K562 (cell line): ENCODE results near the gene MPG. TPM values are rescaled to one million over a fixed set of nuclear protein-coding genes. Genes with fewer than 3 reads are reported as not detected.
"Not testable (repeated sequence)": the region's sequence is repeated elsewhere in the genome, so short reads cannot be mapped to it uniquely, and the experiment has no call there.

Experiments used
- ATAC-seq: fragments of 200-7000 bp; cut with Tn5 transposase; 3 replicates; pipeline ENCODE4 v1.9.1; 2020; ENCODE audit warnings: moderate library complexity
- BruUV-seq: library from RNA; stranded (reverse); fragments of 400-500 nt; replicated peaks from 2 replicates; lab custom pipeline; 2021; lab: Mats Ljungman, UMichigan
- CTCF ChIA-PET: fragments of 300-600 bp; formaldehyde crosslinking; extraction: SDS; loops from one replicate; lab custom pipeline; 2021; ENCODE audit warnings: low intra/inter-chr PET ratio; lab: Yijun Ruan, JAX
- POLR2A ChIA-PET: fragments of 300-600, 350-650 bp; sonication (Branson Sonifier 250); formaldehyde crosslinking; extraction: SDS; loops from one replicate; lab custom pipeline; 2021; ENCODE audit warnings: antibody characterized with exemption, inconsistent platforms; lab: Yijun Ruan, JAX
- DNase-seq, 4 experiments: peaks; one replicate each; pipeline versions ENCODE4 v3.0.0 to v3.0.0-alpha.2; 2011 to 2018; ENCODE audit warnings: low spot score in 3 of 4, mixed read lengths in 3 of 4; ENCODE audit errors: extremely low read depth in 1 of 4
- FAIRE-seq: peaks from 2 replicates; lab custom pipeline; 2011; peaks lifted over from hg19 to GRCh38; lab: Jason Lieb, UNC
- H2AFZ ChIP-seq: 2 replicates; pipeline ENCODE4 v1.6.0; 2011; ENCODE audit warnings: low read depth, low read length, control low read depth, inconsistent platforms
- H3K27ac ChIP-seq: fragments of 200-600 bp; 3 replicates; pipeline ENCODE4 v1.8.0; 2011; ENCODE audit warnings: low read depth, mild to moderate bottlenecking, control low read depth, inconsistent platforms, low read length, moderate library complexity, mixed read lengths; ENCODE audit errors: extremely low read depth
- H3K27me3 ChIP-seq, 2 experiments: fragments of 300-600 bp in 1 of 2; 2 replicates in 1 of 2; 3 replicates in 1 of 2; pipeline versions ENCODE4 v1.6.0 to v1.8.0; 2011; ENCODE audit warnings: inconsistent platforms in 2 of 2, low read length in 2 of 2, mild to moderate bottlenecking in 1 of 2, mixed read lengths in 1 of 2, moderate library complexity in 1 of 2; ENCODE audit not compliant: control insufficient read depth in 2 of 2, insufficient read depth in 2 of 2
- H3K36me3 ChIP-seq: fragments of 300-600 bp; 3 replicates; pipeline ENCODE4 v1.8.0; 2011; ENCODE audit warnings: mild to moderate bottlenecking, low read length, inconsistent platforms; ENCODE audit not compliant: control insufficient read depth, insufficient read depth
- H3K4me1 ChIP-seq, 2 experiments: fragments of 200-600 bp in 1 of 2; replicated peaks in 1 of 2; 2 replicates in 1 of 2; 3 replicates in 1 of 2; pipeline versions ENCODE4 v1.5.1 to v1.8.0; 2011; ENCODE audit warnings: inconsistent platforms in 2 of 2, low read length in 2 of 2, mild to moderate bottlenecking in 1 of 2, mixed read lengths in 1 of 2, moderate library complexity in 1 of 2; ENCODE audit not compliant: control insufficient read depth in 2 of 2, insufficient read depth in 2 of 2
- H3K4me2 ChIP-seq: 2 replicates; pipeline ENCODE4 v1.6.1; 2011; ENCODE audit warnings: low read length, control low read depth, inconsistent platforms, mixed read lengths; ENCODE audit not compliant: insufficient read depth
- H3K4me3 ChIP-seq: fragments of 200-600 bp; sonication (generic), shearing (Covaris generic); 2 replicates; pipeline ENCODE4 v1.5.1; 2016; ENCODE audit warnings: control low read depth, inconsistent platforms
- H3K79me2 ChIP-seq: fragments of 200-600 bp; 3 replicates; pipeline ENCODE4 v1.8.0; 2011; ENCODE audit warnings: low read length, inconsistent platforms; ENCODE audit not compliant: control insufficient read depth, insufficient read depth
- H3K9ac ChIP-seq, 2 experiments: 2 replicates each; pipeline versions ENCODE4 v1.6.0 to v1.6.1; 2011; ENCODE audit warnings: low read depth in 2 of 2, low read length in 2 of 2, control low read depth in 1 of 2, inconsistent platforms in 1 of 2, mild to moderate bottlenecking in 1 of 2, mixed read lengths in 1 of 2; ENCODE audit not compliant: insufficient read depth in 1 of 2
- H3K9me1 ChIP-seq: one replicate; pipeline ENCODE4 v1.6.0; 2011; ENCODE audit warnings: inconsistent platforms, mild to moderate bottlenecking, low read length, moderate library complexity; ENCODE audit not compliant: control insufficient read depth, insufficient read depth
- H3K9me3 ChIP-seq: replicated peaks from 2 replicates; pipeline ENCODE4 v1.5.1; 2011; ENCODE audit warnings: low read depth, low read length, inconsistent platforms; ENCODE audit not compliant: control insufficient read depth, insufficient read depth
- H4K20me1 ChIP-seq: replicated peaks from 2 replicates; pipeline ENCODE4 v1.6.1; 2011; ENCODE audit warnings: low read length, inconsistent platforms, mixed read lengths; ENCODE audit not compliant: control insufficient read depth, insufficient read depth
- COPS2 ChIP-seq: fragments of 450-650 bp; conservative IDR thresholded peaks from 2 replicates; pipeline ENCODE4 v1.6.1; 2016; ENCODE audit warnings: mild to moderate bottlenecking, moderate library complexity
- GABPA ChIP-seq: fragments of 200-800 bp; sonication (Bioruptor generic); conservative IDR thresholded peaks from 2 replicates; pipeline ENCODE4 v1.6.1; 2016; ENCODE audit warnings: low read depth, missing genetic modification characterization, missing compliant biosample characterization
- GATA2 ChIP-seq: sonication (generic); formaldehyde crosslinking; IDR thresholded peaks from 2 replicates; pipeline ENCODE4 v1.4.0; 2020; ENCODE audit warnings: mild to moderate bottlenecking, missing genetic modification reagents
- IFI16 ChIP-seq: fragments of 250-450 bp; sonication (Bioruptor Pico); IDR thresholded peaks from 2 replicates; pipeline ENCODE4 v2.1.2; 2022; ENCODE audit warnings: mild to moderate bottlenecking, inconsistent platforms
- RBFOX2 ChIP-seq: fragments of 200-400 bp; formaldehyde crosslinking; IDR thresholded peaks from 2 replicates; pipeline ENCODE4 v1.6.1; 2017; ENCODE audit warnings: low read depth, mild to moderate bottlenecking, low read length, moderate library complexity
- ZKSCAN1 ChIP-seq: fragments of 150-350 bp; IDR thresholded peaks from 2 replicates; pipeline ENCODE4 v1.6.1; 2016; ENCODE audit warnings: low read depth, low read length
- WGBS: fragments of 100-300 bp; shearing (Covaris generic); methylation state at CpG from one replicate; pipeline ENCODE4 v1.1.6; 2016; ENCODE audit warnings: low coverage, mixed read lengths; ENCODE audit not compliant: insufficient coverage; ENCODE audit errors: missing lambda C conversion rate; 5-methylcytosine and 5-hydroxymethylcytosine counted together
- in situ Hi-C: fragments of 300-500 bp; cut with MboI; formaldehyde crosslinking; loops from 4 replicates; pipeline ENCODE4 v1.15.0; 2018; ENCODE audit warnings: inconsistent platforms, mixed read lengths
- intact Hi-C: fragments of 100-400 bp; cut with micrococcal nuclease; formaldehyde crosslinking; loops from 2 replicates; pipeline ENCODE4 v1.14.2; 2022
- polyA plus RNA-seq, 8 experiments: library from polyadenylated mRNA; depleted of rRNA in 4 of 8; stranded (reverse) in 5 of 8; unstranded in 3 of 8; fragments of >200 nt; fragmentation: Nextera tagmentation in 2 of 8; fragmentation: Illumina TruSeq in 1 of 8; extraction: Ambion mirVana in 2 of 8; extraction: Trizol in 1 of 8; gene quantifications; 2 replicates each; pipeline versions ENCODE4 v1.2.1 to v1.2.3, GENCODE V29; 2011 to 2014; ENCODE audit warnings: inconsistent platforms in 1 of 8, missing spikeins in 1 of 8
- total RNA-seq, 7 experiments: library from RNA; depleted of rRNA in 6 of 7; stranded (reverse); fragments of >200 nt in 6 of 7; fragmentation: Illumina TruSeq in 2 of 7; extraction: Trizol in 2 of 7; gene quantifications; 2 replicates each; pipeline versions ENCODE4 v1.2.1 to v1.2.3, GENCODE V29; 2011 to 2021; ENCODE audit warnings: low replicate concordance in 1 of 7

Gene MPG
- total and polyA plus RNA-seq, 9 of the 15 experiments (the other 6 are each of a cell fraction or from before 2014, with no cell fraction given): 0.42 to 226 (median 36.2) TPM

GRCh38 chr16:45454-45853 is 32.6 kb upstream of the MPG start (continued):
- TF ChIP-seq RBFOX2 (no peak), GATA2 (no peak), COPS2 (no peak), IFI16 (CRISPR knock-in tag) (no peak)
- TF ChIP-seq, all 486 proteins: peak for 0

GRCh38 chr16:46510-46909 is 31.5 kb upstream of the MPG start:
- H3K27me3 ChIP-seq: not testable (repeated sequence)

GRCh38 chr16:47234-47633 is 30.8 kb upstream of the MPG start:
- in situ Hi-C loops (no loop called here), intact Hi-C loops (no loop called here)
- no peak overlapping the region for H2AFZ ChIP-seq
- WGBS: 88% methylated on average over 7 of the region's 7 CpGs
- no peak for ATAC-seq
- peaks cover 3% of the 10 kb centered on the region for H3K9me1 ChIP-seq
- H3K27me3 ChIP-seq: no peaks in the 10 kb centered on the region
- H3K27ac ChIP-seq: peak overlapping the region; percentile 39; the same call in 1 of the 3 replicates
- H3K36me3 ChIP-seq: peaks cover 85% of the 10 kb centered on the region
- H3K79me2 ChIP-seq: peaks cover 57% of the 10 kb centered on the region
- H3K4me1 ChIP-seq: peaks cover 4 to 17% of the 10 kb centered on the region in 2 experiments; a peak in 4 of 5 replicates
- POLR2A ChIA-PET: no interaction called here
- no peak overlapping the region for H3K4me2 ChIP-seq
- peak overlapping the region in 1 of 2 experiments; percentile 79; a peak in 1 of 4 replicates for H3K9ac ChIP-seq
- no peak for DNase-seq
- H4K20me1 ChIP-seq: peaks cover 14% of the 10 kb centered on the region
- no peaks in the 10 kb centered on the region for H3K9me3 ChIP-seq
- no peak overlapping the region for H3K4me3 ChIP-seq
- CTCF ChIA-PET: no interaction called here
- BruUV-seq: no TSS peak
- TF ChIP-seq GABPA (tag) (no peak), ZKSCAN1 (0 out of 2 replicates have a peak, but pooled peaks have one; percentile 37)
- no peak for FAIRE-seq

More at GRCh38 chr16:46510-46909, 31.5 kb upstream of the MPG start:
- H3K4me3 ChIP-seq, FAIRE-seq, BruUV-seq, H3K9ac ChIP-seq, H3K9me1 ChIP-seq, H3K27ac ChIP-seq, H3K9me3 ChIP-seq, CTCF ChIA-PET, intact Hi-C loops, DNase-seq, H2AFZ ChIP-seq, in situ Hi-C loops, ATAC-seq, H3K4me2 ChIP-seq: not testable (repeated sequence)
- POLR2A ChIA-PET: interaction anchor here (0.6 to 1.0 kb wide), 2 partner anchors 12 to 635 kb away, joined by 3 read pairs; no protein-coding TSS in a partner anchor
- peaks cover 91% of the 10 kb centered on the region for H3K36me3 ChIP-seq
- 100% methylated on average over 6 of the region's 7 CpGs for WGBS
- H3K79me2 ChIP-seq: peaks cover 50% of the 10 kb centered on the region
- peaks cover 21% of the 10 kb centered on the region for H4K20me1 ChIP-seq
- H3K4me1 ChIP-seq: peaks cover 11 to 23% of the 10 kb centered on the region in 2 experiments; a peak in 4 of 5 replicates
